OCI-LY7 (cell line): ENCODE data around the gene FEM1A.

Experiments used
- EZH2phosphoT487 ChIP-seq: fragments of 200-600 bp; sonication (generic); IDR thresholded peaks from 2 replicates; pipeline ENCODE4 v1.6.1; 2018; ENCODE audit warnings: low read depth, borderline replicate concordance, mild to moderate bottlenecking, mixed run types, antibody characterized with exemption, low read length, moderate library complexity, mixed read lengths
- TF ChIP-seq, protein P1 (sequence below): fragments of 200-600 bp; sonication (generic); conservative IDR thresholded peaks from 2 replicates; pipeline ENCODE4 v1.5.1; 2014; ENCODE audit warnings: mild to moderate bottlenecking, antibody characterized with exemption, low read length, moderate library complexity, mixed read lengths

DNA sequence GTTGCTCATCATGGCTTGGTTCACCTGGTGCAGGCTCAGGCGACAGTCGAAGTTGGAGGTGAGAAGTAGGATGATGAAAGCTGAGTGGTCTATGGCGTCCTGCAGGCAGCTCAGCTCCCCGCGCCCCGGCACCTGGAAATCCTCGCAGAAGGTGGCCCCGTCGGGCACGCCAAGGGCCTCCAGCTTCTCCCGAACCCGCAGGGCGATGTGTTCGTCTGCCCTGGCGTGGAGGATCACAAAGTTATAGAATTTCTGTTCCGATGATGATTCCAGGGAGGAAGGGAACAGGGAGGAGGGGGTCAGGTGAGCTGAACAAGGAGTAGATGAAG is 25.4 kb downstream of the FEM1A start:
- TF ChIP-seq, protein P1, sequence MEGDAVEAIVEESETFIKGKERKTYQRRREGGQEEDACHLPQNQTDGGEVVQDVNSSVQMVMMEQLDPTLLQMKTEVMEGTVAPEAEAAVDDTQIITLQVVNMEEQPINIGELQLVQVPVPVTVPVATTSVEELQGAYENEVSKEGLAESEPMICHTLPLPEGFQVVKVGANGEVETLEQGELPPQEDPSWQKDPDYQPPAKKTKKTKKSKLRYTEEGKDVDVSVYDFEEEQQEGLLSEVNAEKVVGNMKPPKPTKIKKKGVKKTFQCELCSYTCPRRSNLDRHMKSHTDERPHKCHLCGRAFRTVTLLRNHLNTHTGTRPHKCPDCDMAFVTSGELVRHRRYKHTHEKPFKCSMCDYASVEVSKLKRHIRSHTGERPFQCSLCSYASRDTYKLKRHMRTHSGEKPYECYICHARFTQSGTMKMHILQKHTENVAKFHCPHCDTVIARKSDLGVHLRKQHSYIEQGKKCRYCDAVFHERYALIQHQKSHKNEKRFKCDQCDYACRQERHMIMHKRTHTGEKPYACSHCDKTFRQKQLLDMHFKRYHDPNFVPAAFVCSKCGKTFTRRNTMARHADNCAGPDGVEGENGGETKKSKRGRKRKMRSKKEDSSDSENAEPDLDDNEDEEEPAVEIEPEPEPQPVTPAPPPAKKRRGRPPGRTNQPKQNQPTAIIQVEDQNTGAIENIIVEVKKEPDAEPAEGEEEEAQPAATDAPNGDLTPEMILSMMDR = no peak
- no peak for TF ChIP-seq EZH2phosphoT487
